ENCODE data around the gene FAF1.

FAF1 gene

DNA sequence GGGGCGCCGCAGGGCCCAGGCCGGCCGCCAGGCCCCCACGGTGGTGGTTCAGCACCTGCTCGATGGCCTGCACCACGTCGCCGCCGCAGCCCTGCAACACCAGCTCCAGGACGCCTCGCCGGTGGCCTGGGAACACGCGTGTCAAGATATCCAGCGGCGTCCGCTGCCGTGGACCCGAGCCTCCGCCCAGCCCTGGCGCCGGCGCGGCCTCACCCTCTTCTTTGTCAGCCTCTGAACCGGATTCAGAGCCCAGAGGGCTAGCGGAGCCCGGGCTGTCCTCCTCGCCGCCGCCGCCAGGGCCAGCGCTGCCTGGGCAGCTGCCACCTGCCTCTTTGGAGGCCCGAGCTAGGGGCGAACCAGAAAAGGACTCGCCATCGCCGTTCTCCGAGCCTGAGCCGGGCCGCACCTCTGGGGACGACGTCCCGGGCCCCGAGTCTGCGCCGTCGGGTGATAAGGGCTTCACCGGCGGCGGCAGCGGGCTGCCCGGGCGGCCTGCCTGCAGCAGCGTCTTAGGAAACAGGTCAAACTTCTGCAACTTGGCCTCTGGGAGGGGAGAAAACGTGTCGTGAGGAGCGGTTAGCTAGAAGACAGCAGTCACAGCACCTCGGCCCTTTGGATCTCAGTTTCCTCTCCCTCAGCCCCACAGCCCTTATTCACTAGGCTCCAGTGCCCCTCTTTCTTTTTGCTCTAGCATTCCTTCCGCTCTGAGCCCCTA is 540.7 kb downstream of the FAF1 start:
- DNase-seq = no peak

DNA sequence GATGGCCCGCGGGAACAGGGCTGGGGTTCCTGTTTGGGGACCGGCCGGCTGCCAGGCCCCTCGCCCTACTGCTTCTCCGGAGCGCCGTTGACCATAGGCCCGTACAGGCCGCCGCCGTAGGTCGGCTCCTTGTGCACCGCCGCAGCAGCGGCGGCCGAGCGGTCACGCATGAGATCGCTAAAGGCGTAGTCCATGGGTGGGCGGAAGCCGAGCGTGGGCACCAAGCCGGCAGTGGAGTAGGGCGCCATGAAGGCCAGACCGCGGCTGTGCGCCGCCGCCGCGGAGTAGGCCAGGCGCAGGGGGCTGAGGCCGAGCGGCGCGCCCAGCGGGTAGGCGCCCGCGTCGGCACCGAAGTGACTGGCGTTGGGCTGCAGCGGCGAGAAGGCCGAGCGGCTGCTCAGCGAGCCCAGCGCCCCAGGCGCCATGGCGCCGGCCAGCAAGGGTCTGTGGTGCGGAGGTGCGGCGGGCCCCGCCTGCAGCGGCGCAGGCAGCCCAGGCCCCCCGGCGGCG is 541.4 kb downstream of the FAF1 start:
- no peak for DNase-seq

DNA sequence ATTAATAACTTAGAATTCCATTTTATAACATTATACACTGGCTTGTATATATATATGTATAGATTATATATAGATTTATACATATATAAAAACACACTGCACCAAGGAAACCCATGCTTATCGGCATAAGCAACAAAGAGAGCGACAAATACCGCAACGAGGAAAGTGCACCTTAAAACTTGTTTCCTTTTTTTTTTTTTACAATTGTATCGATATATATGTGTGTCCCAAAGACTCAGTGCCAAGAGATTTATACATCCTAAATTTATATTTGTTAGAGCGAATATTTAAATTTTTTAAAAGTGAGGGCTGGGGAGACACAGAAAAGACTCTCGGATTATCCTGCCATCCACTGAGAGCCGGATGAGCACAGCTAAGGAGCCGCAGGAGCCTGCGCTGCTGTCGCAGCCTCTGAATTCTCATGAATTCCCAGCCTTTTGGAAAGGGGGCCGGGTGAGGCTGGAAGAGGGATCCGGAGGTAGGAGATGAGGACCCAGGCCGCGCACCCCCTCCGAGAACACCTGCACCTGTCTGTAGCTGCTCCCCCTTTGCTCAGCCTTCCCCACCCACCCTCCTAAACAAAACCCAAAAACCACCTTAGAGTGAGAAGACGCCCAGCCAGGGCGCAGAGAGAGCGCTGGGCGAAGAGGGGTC is 542.0 kb downstream of the FAF1 start:
- DNase-seq = no peak

GRCh38 chr1:50417507-50417906 is 542.6 kb downstream of the FAF1 start:
- DNase-seq = no peak

DNA sequence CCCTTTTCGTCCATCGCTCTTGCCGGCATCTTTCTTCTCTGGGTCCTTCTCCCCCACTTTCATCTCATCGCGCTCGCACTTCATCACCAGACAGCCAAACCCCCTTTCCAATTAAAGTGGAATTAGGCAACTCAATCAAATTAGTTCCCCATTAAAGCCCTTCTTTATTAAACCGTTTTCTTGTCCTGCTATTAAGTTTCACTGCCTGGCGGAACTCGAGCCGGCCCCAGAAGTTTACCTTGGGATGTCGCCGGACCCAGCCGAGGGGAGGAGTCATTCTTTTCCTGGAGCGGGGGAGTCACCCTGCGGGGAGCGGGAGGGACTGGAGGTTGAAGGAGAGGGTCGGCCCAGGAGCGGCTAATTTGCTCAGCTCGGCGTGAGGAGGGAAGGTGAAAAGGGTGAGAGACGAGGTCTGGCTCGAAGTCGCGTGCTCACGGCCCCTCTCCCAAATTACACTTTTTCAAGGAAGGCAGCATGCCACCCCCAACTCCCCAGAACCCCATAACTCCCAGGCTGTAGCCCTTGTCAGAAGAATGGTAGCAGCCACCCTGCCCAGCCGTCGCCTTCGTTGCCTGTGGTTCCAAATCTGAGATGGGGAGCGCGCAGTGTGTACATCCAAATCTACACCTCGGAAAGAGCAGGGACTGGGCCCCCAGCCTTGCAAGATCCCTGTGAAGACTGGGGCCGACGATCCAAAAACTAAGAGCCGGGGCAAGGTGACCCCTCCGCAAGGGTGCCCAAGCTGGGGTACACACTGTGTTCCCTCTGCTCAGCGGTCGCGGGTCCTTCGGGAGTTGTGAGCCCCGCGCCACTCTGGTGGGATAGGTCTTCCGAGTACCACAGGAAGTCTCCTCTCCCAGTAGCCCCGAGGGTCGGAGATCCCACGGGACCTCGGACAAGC is 543.3 kb downstream of the FAF1 start:
- no peak for DNase-seq

DNA sequence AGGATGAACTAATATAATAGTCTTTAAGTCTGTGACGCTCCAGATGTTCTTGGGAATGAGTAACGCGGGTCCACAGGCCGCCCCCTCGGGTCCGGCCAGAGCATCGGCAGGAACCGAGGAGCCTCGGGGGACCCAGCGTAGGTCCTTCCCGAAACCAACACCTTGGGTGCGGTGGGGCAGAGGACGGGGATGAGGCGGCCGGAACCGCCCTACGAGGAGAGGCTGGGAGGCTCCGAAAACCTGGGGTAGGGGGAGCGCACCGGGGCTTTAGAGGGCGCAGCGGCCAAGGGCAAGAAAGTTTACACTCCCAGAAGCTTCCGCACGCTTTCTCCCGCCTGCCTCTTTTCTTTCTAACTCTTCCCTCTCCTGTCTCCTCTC is 543.9 kb downstream of the FAF1 start:
- DNase-seq = no peak

DNA sequence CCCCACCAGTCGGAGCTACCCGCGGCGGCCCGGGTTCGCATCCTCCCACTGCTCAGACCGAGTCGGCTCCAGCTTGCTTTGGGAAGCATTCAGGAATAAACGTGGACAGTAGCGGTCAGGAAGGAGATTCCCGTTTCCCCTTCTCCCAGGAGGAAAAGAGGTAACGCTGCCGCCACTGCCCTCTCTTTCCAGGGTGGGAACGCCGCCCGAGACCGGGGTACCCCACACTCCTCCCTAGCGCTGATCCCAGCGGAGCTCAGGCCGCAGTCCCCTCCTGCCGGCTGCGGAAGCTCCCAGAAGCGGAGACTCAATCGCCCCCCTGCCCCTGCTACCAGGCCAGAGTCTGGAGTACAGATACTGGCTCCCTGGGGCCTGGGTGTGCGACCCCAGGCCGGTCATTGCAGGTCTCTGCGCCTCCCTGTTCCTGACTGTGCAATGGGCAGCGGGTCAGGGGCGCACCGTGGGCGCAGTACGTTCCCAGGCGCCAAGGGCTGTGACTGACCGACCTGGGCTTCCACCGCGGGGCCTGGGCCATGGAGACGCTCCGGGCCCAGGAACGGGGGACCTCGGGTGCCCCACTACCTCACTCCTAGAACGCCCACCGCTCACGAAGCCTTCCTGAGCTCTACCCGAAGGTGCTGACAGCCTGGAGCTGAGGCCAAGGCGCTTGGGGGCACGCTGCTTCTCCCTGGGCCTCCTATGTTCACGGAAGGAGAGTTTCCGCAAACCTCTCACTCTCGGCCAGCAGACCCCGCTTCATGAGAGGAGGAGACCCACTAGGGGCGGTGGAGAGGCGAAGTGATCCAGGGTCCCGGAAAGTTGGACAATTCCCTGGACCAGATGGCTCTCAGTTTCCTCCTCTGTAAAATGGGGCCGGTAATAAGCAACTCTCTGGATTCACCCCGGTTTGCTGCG is 544.6 kb downstream of the FAF1 start:
- no peak for DNase-seq

GRCh38 chr1:50414853-50415234 is 545.2 kb downstream of the FAF1 start:
- no peak for DNase-seq

DNA sequence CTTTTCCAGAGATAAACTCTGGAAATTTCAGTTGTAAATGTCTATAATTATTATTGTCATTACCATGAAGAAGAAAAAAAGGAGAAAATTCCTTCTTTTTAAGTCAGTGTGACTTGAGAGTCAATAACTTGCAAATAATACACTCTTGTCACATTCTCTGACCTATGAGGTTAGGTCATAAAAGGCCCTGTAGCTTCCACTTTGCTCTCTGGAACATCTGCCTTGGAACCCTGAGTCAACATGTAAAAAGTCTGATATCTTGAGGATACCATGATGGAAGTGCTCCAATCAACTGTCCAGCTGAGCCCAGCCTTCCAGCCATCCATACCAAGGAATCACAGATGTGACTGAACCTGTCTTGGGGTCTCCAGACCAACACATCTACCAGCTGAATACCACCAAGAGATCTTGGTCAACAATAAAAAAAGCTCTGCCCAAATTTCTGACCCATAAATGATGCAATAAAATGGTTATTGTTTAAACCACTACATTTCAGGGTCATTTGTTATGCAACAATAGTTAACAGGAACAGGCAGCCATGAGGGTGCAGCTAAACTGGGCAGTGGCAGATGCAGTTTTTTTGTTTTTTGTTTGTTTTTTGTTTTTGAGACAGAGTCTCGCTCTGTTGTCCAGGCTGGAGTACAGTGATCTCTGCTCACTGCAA is 547.1 kb downstream of the FAF1 start:
- no peak for DNase-seq

GRCh38 chr1:50405814-50406213 is 554.3 kb downstream of the FAF1 start:
- no peak for DNase-seq

GRCh38 chr1:50393522-50394120 is 566.4 kb downstream of the FAF1 start:
- DNase-seq = no peak
